Mesendoderm (in vitro differentiated cells): Measurements from ENCODE around the gene KIF1A.
"Not testable (repeated sequence)": the region's sequence is repeated elsewhere in the genome, so short reads cannot be mapped to it uniquely, and the experiment has no call there.

ENCODE experiments used
- DNase-seq: peaks from one replicate; pipeline ENCODE4 v3.0.0; 2013
- H2AK5ac ChIP-seq: 2 replicates; pipeline ENCODE4 v1.6.1; 2013; ENCODE audit warnings: low read length, inconsistent platforms
- H2BK120ac ChIP-seq: 2 replicates; pipeline ENCODE4 v1.6.1; 2013; ENCODE audit warnings: low read depth, mild to moderate bottlenecking, low read length, moderate library complexity, mixed read lengths
- H2BK15ac ChIP-seq: replicated peaks from 2 replicates; pipeline ENCODE4 v1.6.1; 2013; ENCODE audit warnings: low read depth, mild to moderate bottlenecking, moderate library complexity
- H2BK5ac ChIP-seq: 2 replicates; pipeline ENCODE4 v1.6.1; 2013; ENCODE audit warnings: low read length, inconsistent platforms
- H3K18ac ChIP-seq: 2 replicates; pipeline ENCODE4 v1.6.1; 2013; ENCODE audit warnings: mild to moderate bottlenecking, low read length, mixed read lengths
- H3K23ac ChIP-seq: one replicate; pipeline ENCODE4 v1.6.1; 2013; ENCODE audit warnings: low read length
- H3K27ac ChIP-seq: 2 replicates; pipeline ENCODE4 v1.5.1; 2013; ENCODE audit warnings: low read depth, mild to moderate bottlenecking, inconsistent platforms, low read length, moderate library complexity
- H3K27me3 ChIP-seq: 2 replicates; pipeline ENCODE4 v1.6.1; 2013; ENCODE audit warnings: low read length, control low read depth, mild to moderate bottlenecking, inconsistent platforms; ENCODE audit not compliant: insufficient read depth, poor library complexity
- H3K36me3 ChIP-seq: 2 replicates; pipeline ENCODE4 v1.6.1; 2013; ENCODE audit warnings: low read length, inconsistent platforms; ENCODE audit not compliant: control insufficient read depth, insufficient read depth
- H3K4ac ChIP-seq: one replicate; pipeline ENCODE4 v1.6.1; 2013; ENCODE audit warnings: low read depth, mild to moderate bottlenecking, low read length, moderate library complexity
- H3K4me1 ChIP-seq: 2 replicates; pipeline ENCODE4 v1.6.1; 2013; ENCODE audit warnings: low read depth, low read length, inconsistent platforms; ENCODE audit not compliant: control insufficient read depth
- H3K4me2 ChIP-seq: 2 replicates; pipeline ENCODE4 v1.6.1; 2013; ENCODE audit warnings: low read length
- H3K4me3 ChIP-seq: 2 replicates; pipeline ENCODE4 v1.5.1; 2013; ENCODE audit warnings: mild to moderate bottlenecking, low read length
- H3K56ac ChIP-seq: one replicate; pipeline ENCODE4 v1.6.1; 2013; ENCODE audit warnings: low read length
- H3K79me1 ChIP-seq: 2 replicates; pipeline ENCODE4 v1.6.1; 2013; ENCODE audit warnings: low read length, inconsistent platforms
- H3K79me2 ChIP-seq: 2 replicates; pipeline ENCODE4 v1.6.1; 2013; ENCODE audit warnings: mild to moderate bottlenecking, low read length; ENCODE audit not compliant: control insufficient read depth, insufficient read depth
- H3K9ac ChIP-seq: 2 replicates; pipeline ENCODE4 v1.6.1; 2013; ENCODE audit warnings: low read length, inconsistent platforms
- H4K5ac ChIP-seq: one replicate; pipeline ENCODE4 v1.6.1; 2013; ENCODE audit warnings: low read length
- H4K8ac ChIP-seq: one replicate; pipeline ENCODE4 v1.6.1; 2013; ENCODE audit warnings: low read depth, mild to moderate bottlenecking, control low read depth, low read length, moderate library complexity
- WGBS: extraction: QIAGEN DNeasy Blood & Tissue Kit; methylation state at CpG from one replicate; pipeline ENCODE4 v1.1.7; 2013; ENCODE audit warnings: low lambda C conversion rate, missing lambda C conversion rate; ENCODE audit not compliant: insufficient coverage; ENCODE audit errors: extremely low coverage; 5-methylcytosine and 5-hydroxymethylcytosine counted together

Gene KIF1A

DNA sequence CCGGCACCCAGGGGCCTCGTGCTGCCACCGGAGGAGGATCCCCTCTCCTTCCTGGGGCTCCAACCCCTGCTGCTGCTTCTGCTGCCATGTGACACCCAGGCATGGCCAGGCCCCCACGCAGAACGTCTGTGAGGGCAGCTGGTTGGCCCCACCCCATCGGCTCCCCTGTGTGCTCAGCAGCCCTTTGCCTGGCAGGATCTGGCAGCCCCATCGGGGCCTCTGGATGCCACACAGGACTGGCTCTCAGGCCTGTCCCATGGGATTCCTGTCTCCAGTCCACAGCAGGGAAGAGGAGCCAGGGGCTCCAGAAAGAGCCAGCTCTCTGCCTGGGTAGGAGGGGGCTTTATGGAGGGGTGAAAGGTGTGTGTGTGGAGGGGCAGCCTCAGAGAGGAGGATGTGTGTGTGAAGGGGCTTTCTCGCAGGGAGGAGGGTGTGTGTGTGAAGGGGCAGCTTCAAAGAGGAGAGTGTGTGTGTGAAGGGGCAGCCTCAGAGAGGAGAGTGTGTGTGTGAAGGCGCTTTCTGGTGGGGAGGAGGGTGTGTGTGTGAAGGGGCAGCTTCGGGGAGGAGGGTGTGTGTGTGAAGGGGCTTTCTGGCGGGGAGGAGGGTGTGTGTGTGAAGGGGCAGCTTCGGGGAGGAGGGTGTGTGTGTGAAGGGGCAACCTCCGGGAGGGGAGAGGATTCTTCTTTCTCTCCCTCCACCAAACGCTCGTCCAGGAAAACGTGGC lies 145.4 kb downstream of the KIF1A start:
- not testable (repeated sequence) for H3K79me2 ChIP-seq, H3K18ac ChIP-seq, H3K4me2 ChIP-seq, DNase-seq, H3K4me1 ChIP-seq, H3K79me1 ChIP-seq, H3K27me3 ChIP-seq, H2AK5ac ChIP-seq, H3K4ac ChIP-seq, H3K36me3 ChIP-seq, H2BK5ac ChIP-seq, H4K5ac ChIP-seq, H4K8ac ChIP-seq, H2BK120ac ChIP-seq, H3K23ac ChIP-seq, H3K4me3 ChIP-seq, H2BK15ac ChIP-seq, H3K27ac ChIP-seq
- H3K56ac ChIP-seq: peak overlapping the region; percentile 73
- peak overlapping the region; percentile 36 for H3K9ac ChIP-seq
- no CpG with 5 or more reads among the region's 16 CpGs for WGBS

DNA sequence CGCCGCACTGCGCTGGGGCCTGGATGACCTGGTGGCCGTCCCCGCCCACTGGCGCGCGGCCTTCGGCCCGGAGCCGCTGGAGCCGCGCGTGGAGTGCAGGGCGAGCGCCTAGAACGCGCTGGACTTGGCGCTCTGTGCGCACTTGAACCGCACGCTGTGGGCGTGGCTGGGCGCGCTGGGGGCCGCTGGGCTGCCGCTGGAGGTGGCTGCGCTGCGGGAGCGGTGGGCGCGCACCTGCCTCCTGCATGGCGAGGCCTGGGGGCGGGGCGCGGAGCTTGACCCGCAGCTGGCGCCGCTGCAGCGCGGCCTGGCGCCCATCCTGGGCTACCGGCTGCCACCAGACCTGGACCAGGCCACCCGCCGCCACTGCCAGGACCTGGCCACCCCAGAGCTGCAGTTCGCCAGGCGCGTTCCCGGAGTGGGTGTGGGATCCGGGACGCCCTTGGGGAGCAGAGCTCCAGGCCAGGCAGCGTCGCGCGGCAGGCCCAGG lies 147.3 kb downstream of the KIF1A start:
- no peak overlapping the region for H3K4ac ChIP-seq
- H2BK15ac ChIP-seq: no peak overlapping the region
- no peak overlapping the region for H3K9ac ChIP-seq
- H4K5ac ChIP-seq: no peak overlapping the region
- no peak overlapping the region for H3K56ac ChIP-seq
- WGBS: no CpG with 5 or more reads among the region's 55 CpGs
- no peak overlapping the region for H2BK120ac ChIP-seq
- DNase-seq: no peak
- H2AK5ac ChIP-seq: no peak overlapping the region
- H3K79me1 ChIP-seq: no peaks in the 10 kb centered on the region
- peaks cover 7% of the 10 kb centered on the region for H3K4me1 ChIP-seq
- no peaks in the 10 kb centered on the region for H3K27me3 ChIP-seq
- H2BK5ac ChIP-seq: no peak overlapping the region
- no peaks in the 10 kb centered on the region for H3K79me2 ChIP-seq
- H3K4me3 ChIP-seq: no peak overlapping the region
- H3K36me3 ChIP-seq: no peaks in the 10 kb centered on the region
- no peak overlapping the region for H3K18ac ChIP-seq
- no peak overlapping the region for H3K27ac ChIP-seq
- no peak overlapping the region for H4K8ac ChIP-seq
- no peak overlapping the region for H3K23ac ChIP-seq
- no peak overlapping the region for H3K4me2 ChIP-seq

- H3K9ac ChIP-seq: no peak overlapping the region
- no peak overlapping the region for H2BK120ac ChIP-seq
- no peak overlapping the region for H3K27ac ChIP-seq
- H2BK5ac ChIP-seq: no peak overlapping the region
- no peaks in the 10 kb centered on the region for H3K36me3 ChIP-seq
- no peak overlapping the region for H3K23ac ChIP-seq
- H3K79me2 ChIP-seq: no peaks in the 10 kb centered on the region
- H3K56ac ChIP-seq: peak overlapping the region; percentile 25
- no peak for DNase-seq
- no peak overlapping the region for H3K4me2 ChIP-seq
- H3K79me1 ChIP-seq: no peaks in the 10 kb centered on the region
- no peak overlapping the region for H4K5ac ChIP-seq
- no peaks in the 10 kb centered on the region for H3K27me3 ChIP-seq
- H2BK15ac ChIP-seq: no peak overlapping the region
- peak overlapping the region; percentile 38 for H2AK5ac ChIP-seq
- H4K8ac ChIP-seq: no peak overlapping the region
- H3K18ac ChIP-seq: no peak overlapping the region
- H3K4ac ChIP-seq: no peak overlapping the region
- no CpG with 5 or more reads among the region's 46 CpGs for WGBS
- peaks cover 7% of the 10 kb centered on the region for H3K4me1 ChIP-seq
- no peak overlapping the region for H3K4me3 ChIP-seq
Observed at GRCh38 chr2:240672076-240672700, 147.8 kb downstream of the KIF1A start.

DNA sequence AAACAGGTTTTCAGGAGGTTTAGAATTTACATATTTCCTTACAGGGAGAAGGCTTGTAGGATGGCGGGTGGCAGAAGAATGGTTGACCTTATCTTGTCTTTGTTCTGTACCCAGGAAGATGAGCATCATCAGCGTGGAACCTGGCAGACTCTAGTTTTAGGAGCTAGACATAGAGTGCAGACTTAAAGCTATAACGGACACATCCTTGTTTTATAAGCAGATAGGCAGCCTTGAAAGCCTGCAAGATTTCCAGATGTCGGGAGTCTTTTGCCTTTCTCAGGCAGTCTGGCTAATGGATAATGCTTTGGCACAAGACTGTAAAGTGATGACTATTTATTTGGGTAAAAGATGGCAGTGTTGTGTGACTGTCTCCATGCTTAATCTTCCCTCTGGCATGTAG lies 149.1 kb downstream of the KIF1A start:
- H2BK5ac ChIP-seq: peak overlapping the region; percentile 85
- no peak overlapping the region for H2AK5ac ChIP-seq
- H3K4me1 ChIP-seq: peaks cover 7% of the 10 kb centered on the region
- H3K23ac ChIP-seq: no peak overlapping the region
- peak overlapping the region; percentile 39 for H3K18ac ChIP-seq
- H3K4me2 ChIP-seq: no peak overlapping the region
- H3K4ac ChIP-seq: peak overlapping the region; percentile 43
- no peak overlapping the region for H3K4me3 ChIP-seq
- H2BK15ac ChIP-seq: no peak overlapping the region
- H3K79me2 ChIP-seq: no peaks in the 10 kb centered on the region
- no peaks in the 10 kb centered on the region for H3K36me3 ChIP-seq
- H3K79me1 ChIP-seq: no peaks in the 10 kb centered on the region
- H3K56ac ChIP-seq: peak overlapping the region; percentile 25
- no peak overlapping the region for H3K9ac ChIP-seq
- H2BK120ac ChIP-seq: peak overlapping the region; percentile 70
- WGBS: no CpG with 5 or more reads among the region's 4 CpGs
- no peak overlapping the region for H4K8ac ChIP-seq
- no peaks in the 10 kb centered on the region for H3K27me3 ChIP-seq
- no peak for DNase-seq
- H3K27ac ChIP-seq: peak overlapping the region; percentile 90
- H4K5ac ChIP-seq: no peak overlapping the region

- no peak overlapping the region for H4K8ac ChIP-seq
- peak overlapping the region; percentile 39 for H3K18ac ChIP-seq
- no peak overlapping the region for H3K23ac ChIP-seq
- H3K56ac ChIP-seq: peak overlapping the region; percentile 25
- H3K4ac ChIP-seq: no peak overlapping the region
- no peak overlapping the region for H2BK120ac ChIP-seq
- H3K4me1 ChIP-seq: peaks cover 7% of the 10 kb centered on the region
- H2BK15ac ChIP-seq: no peak overlapping the region
- no peaks in the 10 kb centered on the region for H3K36me3 ChIP-seq
- H3K4me3 ChIP-seq: no peak overlapping the region
- H3K27ac ChIP-seq: peak overlapping the region; percentile 90
- no peak overlapping the region for H4K5ac ChIP-seq
- WGBS: no CpG with 5 or more reads among the region's 7 CpGs
- no peak overlapping the region for H2AK5ac ChIP-seq
- no peak overlapping the region for H3K9ac ChIP-seq
- no peaks in the 10 kb centered on the region for H3K79me2 ChIP-seq
- H3K4me2 ChIP-seq: no peak overlapping the region
- H3K79me1 ChIP-seq: no peaks in the 10 kb centered on the region
- DNase-seq: peak; percentile 71
- peak overlapping the region; percentile 85 for H2BK5ac ChIP-seq
- no peaks in the 10 kb centered on the region for H3K27me3 ChIP-seq
Observed at GRCh38 chr2:240670402-240670801, 149.6 kb downstream of the KIF1A start.
